GM18909 (cell line): Measurements from ENCODE around the gene ZNF487.
"Not testable (repeated sequence)": the region's sequence is repeated elsewhere in the genome, so short reads cannot be mapped to it uniquely, and the experiment has no call there.

ENCODE experiments used
- ATAC-seq: cut with Tn5 transposase; IDR thresholded peaks from one replicate; pipeline ENCODE4 v1.9.1; 2021; ENCODE audit warnings: mild to moderate bottlenecking; ENCODE audit not compliant: unreplicated experiment, poor library complexity

ZNF487 gene

GRCh38 chr10:43436291-43437140 lies at the start of gene ZNF487:
Gene ZNF487 (plus strand): TSS chr10:43437111. CDS start chr10:43475814, 38,703 bp downstream.
- peak; percentile 98 for ATAC-seq

GRCh38 chr10:43387678-43388032 lies 49.3 kb upstream of the ZNF487 start:
- ATAC-seq: no peak

- ATAC-seq: no peak
Measured at GRCh38 chr10:43389867-43390266, 47.0 kb upstream of the ZNF487 start.

GRCh38 chr10:43390333-43390732 lies 46.6 kb upstream of the ZNF487 start:
- ATAC-seq: no peak

GRCh38 chr10:43390759-43391158 lies 46.2 kb upstream of the ZNF487 start:
- ATAC-seq: no peak

- no peak for ATAC-seq
Measured at GRCh38 chr10:43391496-43391895, 45.4 kb upstream of the ZNF487 start.

- ATAC-seq: no peak
Measured at GRCh38 chr10:43392748-43393147, 44.2 kb upstream of the ZNF487 start.

- not testable (repeated sequence) for ATAC-seq
Measured at GRCh38 chr10:43393186-43393585, 43.7 kb upstream of the ZNF487 start.

GRCh38 chr10:43393606-43394360 lies 43.1 kb upstream of the ZNF487 start:
- ATAC-seq: no peak

- ATAC-seq: no peak
Measured at GRCh38 chr10:43394868-43395267, 42.0 kb upstream of the ZNF487 start.

GRCh38 chr10:43395571-43396060 lies 41.3 kb upstream of the ZNF487 start:
- no peak for ATAC-seq

GRCh38 chr10:43396061-43396927 lies 40.6 kb upstream of the ZNF487 start:
- peak; percentile 56 for ATAC-seq

- peak; percentile 87 for ATAC-seq
Measured at GRCh38 chr10:43396928-43397624, 39.8 kb upstream of the ZNF487 start.

- ATAC-seq: no peak
Measured at GRCh38 chr10:43398939-43399319, 38.0 kb upstream of the ZNF487 start.

- ATAC-seq: no peak
Measured at GRCh38 chr10:43399320-43400310, 37.3 kb upstream of the ZNF487 start.

GRCh38 chr10:43401627-43402026 lies 35.3 kb upstream of the ZNF487 start:
- ATAC-seq: no peak

GRCh38 chr10:43402176-43402575 lies 34.7 kb upstream of the ZNF487 start:
- no peak for ATAC-seq

GRCh38 chr10:43402880-43403452 lies 33.9 kb upstream of the ZNF487 start:
- ATAC-seq: no peak
